ENCODE results near the gene VPS33A. TPM values are rescaled to one million over a fixed set of nuclear protein-coding genes. Genes with fewer than 3 reads are reported as not detected.

VPS33A gene
- total and polyA plus RNA-seq, 2 donors (not counting 1 experiment from before 2014, with no cell fraction given) = 15.4 to 22.3 TPM

DNA sequence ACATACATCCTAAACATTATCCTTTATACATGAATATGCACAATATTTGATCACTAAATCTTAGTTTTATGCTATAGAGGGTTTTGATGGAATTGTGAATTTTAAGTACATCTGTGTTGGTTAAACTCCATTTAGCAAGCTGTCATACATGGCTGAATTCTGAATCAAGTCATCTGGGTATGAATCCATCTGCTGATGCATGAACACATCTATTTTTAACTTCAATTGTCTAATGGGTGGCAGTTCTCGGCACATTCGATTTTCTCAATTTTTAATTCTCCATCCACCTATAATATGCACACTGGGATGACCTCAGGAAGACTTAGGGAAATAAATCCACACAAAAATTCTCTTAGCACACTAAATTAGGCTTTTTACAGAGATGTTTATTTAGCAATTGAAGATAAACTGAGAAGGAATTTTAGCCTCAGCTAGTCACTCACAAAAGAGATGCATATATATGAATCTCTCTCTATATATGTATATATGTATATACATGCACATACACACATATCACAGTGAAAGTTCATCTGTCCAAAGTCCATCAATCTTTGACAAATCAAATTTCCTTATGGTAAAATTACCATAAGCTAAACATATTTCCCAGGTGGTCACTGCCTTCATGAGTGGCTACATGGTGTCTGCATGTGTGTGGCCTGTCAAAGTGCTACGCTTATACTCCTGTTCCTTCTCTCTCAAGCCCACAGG, 44.5 kb upstream of the VPS33A start:
- H3K36me3 ChIP-seq (ENCODE audit: control insufficient read depth, insufficient read depth, low read length) = peaks cover 2% of the 10 kb centered on the region
- no peaks in the 10 kb centered on the region for H3K27me3 ChIP-seq (ENCODE audit: control insufficient read depth, insufficient read depth, low read length)
- no peaks in the 10 kb centered on the region for H3K9me3 ChIP-seq (ENCODE audit: control insufficient read depth, insufficient read depth, low read depth, low read length)
- H3K9ac ChIP-seq (ENCODE audit: insufficient read depth, low read length) = no peak overlapping the region
- peaks cover 11% of the 10 kb centered on the region for H3K4me1 ChIP-seq (ENCODE audit: control insufficient read depth, extremely low read depth, insufficient read depth, low read length)
- no peak overlapping the region for H2AFZ ChIP-seq (ENCODE audit: low read length)
- H4K20me1 ChIP-seq (ENCODE audit: control insufficient read depth, extremely low read depth, insufficient read depth, low read length) = no peaks in the 10 kb centered on the region
- H3K79me2 ChIP-seq (ENCODE audit: control insufficient read depth, insufficient read depth, low read length) = no peaks in the 10 kb centered on the region
- TF ChIP-seq, protein P1, sequence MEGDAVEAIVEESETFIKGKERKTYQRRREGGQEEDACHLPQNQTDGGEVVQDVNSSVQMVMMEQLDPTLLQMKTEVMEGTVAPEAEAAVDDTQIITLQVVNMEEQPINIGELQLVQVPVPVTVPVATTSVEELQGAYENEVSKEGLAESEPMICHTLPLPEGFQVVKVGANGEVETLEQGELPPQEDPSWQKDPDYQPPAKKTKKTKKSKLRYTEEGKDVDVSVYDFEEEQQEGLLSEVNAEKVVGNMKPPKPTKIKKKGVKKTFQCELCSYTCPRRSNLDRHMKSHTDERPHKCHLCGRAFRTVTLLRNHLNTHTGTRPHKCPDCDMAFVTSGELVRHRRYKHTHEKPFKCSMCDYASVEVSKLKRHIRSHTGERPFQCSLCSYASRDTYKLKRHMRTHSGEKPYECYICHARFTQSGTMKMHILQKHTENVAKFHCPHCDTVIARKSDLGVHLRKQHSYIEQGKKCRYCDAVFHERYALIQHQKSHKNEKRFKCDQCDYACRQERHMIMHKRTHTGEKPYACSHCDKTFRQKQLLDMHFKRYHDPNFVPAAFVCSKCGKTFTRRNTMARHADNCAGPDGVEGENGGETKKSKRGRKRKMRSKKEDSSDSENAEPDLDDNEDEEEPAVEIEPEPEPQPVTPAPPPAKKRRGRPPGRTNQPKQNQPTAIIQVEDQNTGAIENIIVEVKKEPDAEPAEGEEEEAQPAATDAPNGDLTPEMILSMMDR (conservative IDR thresholded peaks at IDR 0.05 in 1 of 2, IDR thresholded peaks at IDR 0.05 in 1 of 2; ENCODE audit: low read depth in 1 of 2, low read length in 2 of 2) = no peak
- no peak for TF ChIP-seq EZH2 (IDR thresholded peaks at IDR 0.05; ENCODE audit: low read length, missing control alignments)
- no peak for DNase-seq (ENCODE audit: low read depth in 2 of 2)
- H3K27ac ChIP-seq (ENCODE audit: insufficient read depth, low read length) = no peak overlapping the region
- H3K4me2 ChIP-seq (ENCODE audit: extremely low read depth, insufficient read depth, low read length) = no peak overlapping the region
- no peak overlapping the region for H3K4me3 ChIP-seq (replicated peaks in 1 of 4; ENCODE audit: control extremely low read depth in 1 of 4, insufficient read depth in 1 of 4, low read depth in 3 of 4, low read length in 4 of 4)

DNA sequence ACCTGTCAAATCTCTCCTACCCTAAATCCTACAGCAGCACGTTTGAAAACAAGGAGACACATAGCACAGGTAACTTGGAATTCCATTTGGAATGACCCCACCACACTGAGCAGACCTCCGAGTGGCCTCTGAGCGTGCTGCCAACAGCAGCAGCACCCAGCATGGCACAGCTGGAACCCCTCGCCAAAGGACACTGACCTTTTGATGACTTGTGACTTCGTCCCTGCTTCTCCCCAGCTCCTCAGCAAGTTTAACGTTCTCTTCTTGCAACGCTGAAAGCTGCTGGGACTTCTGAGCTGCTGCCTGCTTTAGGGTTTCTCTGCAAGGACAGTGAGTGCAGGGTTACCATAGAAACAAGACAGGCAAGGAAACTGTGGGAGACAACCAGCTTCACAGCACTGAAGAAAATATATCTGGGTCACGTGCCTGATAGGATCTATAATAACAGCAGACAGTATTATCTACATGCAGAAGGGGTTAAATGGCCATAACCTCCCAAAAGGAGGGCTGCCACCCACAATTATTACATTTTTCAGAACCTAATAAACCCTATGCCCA, 43.3 kb upstream of the VPS33A start:
- no peaks in the 10 kb centered on the region for H3K9me3 ChIP-seq (ENCODE audit: control insufficient read depth, insufficient read depth, low read depth, low read length)
- no peaks in the 10 kb centered on the region for H3K79me2 ChIP-seq (ENCODE audit: control insufficient read depth, insufficient read depth, low read length)
- no peak overlapping the region for H3K4me2 ChIP-seq (ENCODE audit: extremely low read depth, insufficient read depth, low read length)
- H3K9ac ChIP-seq (ENCODE audit: insufficient read depth, low read length) = no peak overlapping the region
- no peaks in the 10 kb centered on the region for H3K27me3 ChIP-seq (ENCODE audit: control insufficient read depth, insufficient read depth, low read length)
- TF ChIP-seq EZH2 (IDR thresholded peaks at IDR 0.05; ENCODE audit: low read length, missing control alignments) = no peak
- TF ChIP-seq, protein P1 (conservative IDR thresholded peaks at IDR 0.05 in 1 of 2, IDR thresholded peaks at IDR 0.05 in 1 of 2; ENCODE audit: low read depth in 1 of 2, low read length in 2 of 2) = no peak
- peaks cover 11% of the 10 kb centered on the region for H3K4me1 ChIP-seq (ENCODE audit: control insufficient read depth, extremely low read depth, insufficient read depth, low read length)
- no peak overlapping the region for H3K4me3 ChIP-seq (replicated peaks in 1 of 4; ENCODE audit: control extremely low read depth in 1 of 4, insufficient read depth in 1 of 4, low read depth in 3 of 4, low read length in 4 of 4)
- H4K20me1 ChIP-seq (ENCODE audit: control insufficient read depth, extremely low read depth, insufficient read depth, low read length) = no peaks in the 10 kb centered on the region
- H3K36me3 ChIP-seq (ENCODE audit: control insufficient read depth, insufficient read depth, low read length) = peaks cover 4% of the 10 kb centered on the region
- DNase-seq (ENCODE audit: low read depth in 2 of 2) = no peak
- no peak overlapping the region for H3K27ac ChIP-seq (ENCODE audit: insufficient read depth, low read length)
- no peak overlapping the region for H2AFZ ChIP-seq (ENCODE audit: low read length)

DNA sequence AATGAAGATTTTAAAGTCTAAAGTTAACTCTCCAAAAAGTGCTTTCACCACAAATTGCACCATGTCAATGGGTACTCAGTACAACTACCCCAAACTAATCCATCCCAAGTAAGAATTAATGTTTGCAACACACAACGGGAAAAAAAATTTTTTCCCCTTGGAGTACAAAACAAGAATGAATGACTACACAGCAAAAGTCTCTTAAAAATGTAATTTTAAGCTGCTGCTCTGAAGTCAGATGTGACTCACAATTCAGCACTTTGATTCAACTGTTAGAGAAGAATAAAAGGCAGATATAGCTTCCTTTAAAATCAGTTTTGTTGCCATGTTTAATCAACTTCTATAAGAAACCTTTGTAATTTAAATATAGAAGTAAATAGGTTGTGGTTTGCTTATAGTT, 42.5 kb upstream of the VPS33A start:
- Histone ChIP-seq H3K9ac (ENCODE audit: insufficient read depth, low read length) (no peak overlapping the region), H3K27me3 (ENCODE audit: control insufficient read depth, insufficient read depth, low read length) (no peaks in the 10 kb centered on the region), H3K79me2 (ENCODE audit: control insufficient read depth, insufficient read depth, low read length) (no peaks in the 10 kb centered on the region), H4K20me1 (ENCODE audit: control insufficient read depth, extremely low read depth, insufficient read depth, low read length) (no peaks in the 10 kb centered on the region), H3K4me3 (replicated peaks in 1 of 4; ENCODE audit: control extremely low read depth in 1 of 4, insufficient read depth in 1 of 4, low read depth in 3 of 4, low read length in 4 of 4) (no peak overlapping the region), H3K36me3 (ENCODE audit: control insufficient read depth, insufficient read depth, low read length) (peaks cover 6% of the 10 kb centered on the region), H3K27ac (ENCODE audit: insufficient read depth, low read length) (no peak overlapping the region), H3K4me1 (ENCODE audit: control insufficient read depth, extremely low read depth, insufficient read depth, low read length) (peaks cover 11% of the 10 kb centered on the region), H3K4me2 (ENCODE audit: extremely low read depth, insufficient read depth, low read length) (no peak overlapping the region), H2AFZ (ENCODE audit: low read length) (no peak overlapping the region), H3K9me3 (ENCODE audit: control insufficient read depth, insufficient read depth, low read depth, low read length) (no peaks in the 10 kb centered on the region)
- TF ChIP-seq, protein P1 (conservative IDR thresholded peaks at IDR 0.05 in 1 of 2, IDR thresholded peaks at IDR 0.05 in 1 of 2; ENCODE audit: low read depth in 1 of 2, low read length in 2 of 2) = no peak
- TF ChIP-seq EZH2 (IDR thresholded peaks at IDR 0.05; ENCODE audit: low read length, missing control alignments) = no peak
- peak in 1 of 2 donors; percentile 50 for DNase-seq (ENCODE audit: low read depth in 2 of 2)
